HepG2 (cell line): ENCODE measurements around the gene TRERF1. TPM values are rescaled to one million over a fixed set of nuclear protein-coding genes. Genes with fewer than 3 reads are reported as not detected.

Source experiments
- ARID5B ChIP-seq: IDR thresholded peaks from 2 replicates; pipeline ENCODE4 v1.4.0; 2020; ENCODE audit warnings: mild to moderate bottlenecking, missing genetic modification reagents
- CEBPB ChIP-seq: IDR thresholded peaks from 2 replicates; pipeline ENCODE4 v1.6.1; 2011; ENCODE audit warnings: low read depth, low read length, improper control_type of control experiment, borderline replicate concordance
- HIVEP1 ChIP-seq: sonication (generic); formaldehyde crosslinking; IDR thresholded peaks from 2 replicates; pipeline ENCODE4 v1.4.0; 2020; ENCODE audit warnings: mild to moderate bottlenecking, missing genetic modification reagents
- HMG20A ChIP-seq: IDR thresholded peaks from 2 replicates; pipeline ENCODE4 v1.6.1; 2016; ENCODE audit warnings: borderline replicate concordance
- HNRNPH1 ChIP-seq: fragments of 200-400 bp; formaldehyde crosslinking; optimal IDR thresholded peaks from 2 replicates; pipeline ENCODE3; 2017; ENCODE audit warnings: mild to moderate bottlenecking, low read depth, low read length
- KLF15 ChIP-seq: sonication (generic); formaldehyde crosslinking; IDR thresholded peaks from 2 replicates; pipeline ENCODE4 v1.8.1; 2023; ENCODE audit warnings: borderline replicate concordance, mild to moderate bottlenecking, inconsistent platforms, missing genetic modification reagents, mixed read lengths
- MAF1 ChIP-seq: sonication (generic); formaldehyde crosslinking; IDR thresholded peaks from 2 replicates; pipeline ENCODE4 v1.5.0; 2020; ENCODE audit warnings: missing genetic modification reagents, borderline replicate concordance
- MNT ChIP-seq: fragments of 450-650 bp; IDR thresholded peaks from 2 replicates; pipeline ENCODE4 v1.6.1; 2016
- NFATC3 ChIP-seq: sonication (generic); formaldehyde crosslinking; IDR thresholded peaks from 2 replicates; pipeline ENCODE4 v1.5.1; 2020; ENCODE audit warnings: mild to moderate bottlenecking, missing genetic modification reagents
- NFYC ChIP-seq: IDR thresholded peaks from 2 replicates; pipeline ENCODE4 v1.6.1; 2016; ENCODE audit warnings: missing genetic modification reagents, missing compliant biosample characterization
- NKX3-1 ChIP-seq: sonication (generic); formaldehyde crosslinking; IDR thresholded peaks from 2 replicates; pipeline ENCODE4 v1.5.0; 2020; ENCODE audit warnings: missing genetic modification reagents
- RELA ChIP-seq: sonication (generic); formaldehyde crosslinking; IDR thresholded peaks from 2 replicates; pipeline ENCODE4 v1.4.0; 2020; ENCODE audit warnings: missing genetic modification reagents
- SETDB1 ChIP-seq: sonication (generic); formaldehyde crosslinking; IDR thresholded peaks from 2 replicates; pipeline ENCODE4 v1.5.1; 2020; ENCODE audit warnings: missing genetic modification reagents, mild to moderate bottlenecking, borderline replicate concordance
- SP2 ChIP-seq: sonication (generic); formaldehyde crosslinking; IDR thresholded peaks from 2 replicates; pipeline ENCODE4 v1.5.1; 2020; ENCODE audit warnings: mild to moderate bottlenecking, missing genetic modification reagents
- SRSF1 ChIP-seq: fragments of 200-400 bp; formaldehyde crosslinking; optimal IDR thresholded peaks from 2 replicates; pipeline ENCODE3; 2017; ENCODE audit warnings: mild to moderate bottlenecking, low read depth, low read length, moderate library complexity
- SRSF9 ChIP-seq: fragments of 200-400 bp; formaldehyde crosslinking; IDR thresholded peaks from 2 replicates; pipeline ENCODE4 v1.6.1; 2018; ENCODE audit warnings: borderline replicate concordance, mild to moderate bottlenecking, low read depth, low read length; ENCODE audit not compliant: insufficient read depth, poor library complexity, severe bottlenecking
- TCF12 ChIP-seq, 2 experiments: fragments of 450-650 bp in 1 of 2; sonication (generic) in 1 of 2; formaldehyde crosslinking in 1 of 2; IDR thresholded peaks; 2 replicates each; pipeline versions ENCODE4 v1.6.1 to v1.8.0; 2017 to 2022; ENCODE audit warnings: antibody characterized with exemption in 1 of 2, mild to moderate bottlenecking in 1 of 2, missing genetic modification reagents in 1 of 2, moderate library complexity in 1 of 2
- ZNF282 ChIP-seq: fragments of 450-650 bp; IDR thresholded peaks from 2 replicates; pipeline ENCODE4 v1.6.1; 2018; ENCODE audit not compliant: partially characterized antibody
- ZNF768 ChIP-seq: sonication (generic); formaldehyde crosslinking; IDR thresholded peaks from 2 replicates; pipeline ENCODE4 v1.4.0; 2020; ENCODE audit warnings: missing genetic modification reagents
- ZNF772 ChIP-seq: sonication (generic); formaldehyde crosslinking; IDR thresholded peaks from 2 replicates; pipeline ENCODE4 v1.5.0; 2020; ENCODE audit warnings: mild to moderate bottlenecking, missing genetic modification reagents
- polyA plus RNA-seq, 8 experiments: library from polyadenylated mRNA; depleted of rRNA in 3 of 8; stranded (reverse) in 7 of 8; unstranded in 1 of 8; fragments of >200 nt; fragmentation: Illumina TruSeq in 4 of 8; extraction: Trizol in 4 of 8; gene quantifications; 2 replicates each; pipeline versions ENCODE4 v1.2.1 to v1.2.3, GENCODE V29; 2011 to 2016; ENCODE audit warnings: low read depth in 4 of 8, missing spikeins in 1 of 8, mixed read lengths in 1 of 8; ENCODE audit not compliant: insufficient read depth in 1 of 8
- total RNA-seq, 5 experiments: library from RNA; depleted of rRNA; stranded (reverse); fragments of >200 nt; fragmentation: Illumina TruSeq; extraction: Trizol; gene quantifications; 2 replicates each; pipeline ENCODE4 v1.2.3, GENCODE V29; 2016; ENCODE audit warnings: low read depth in 1 of 5
- TF ChIP-seq, protein P1 (sequence below): sonication (generic); formaldehyde crosslinking; IDR thresholded peaks from 2 replicates; pipeline ENCODE4 v1.4.0; 2020; ENCODE audit warnings: missing genetic modification reagents, borderline replicate concordance
- TF ChIP-seq, protein P2 (sequence below): sonication (generic); formaldehyde crosslinking; IDR thresholded peaks from 2 replicates; pipeline ENCODE4 v1.4.0; 2020; ENCODE audit warnings: missing genetic modification reagents

The TRERF1 gene
- total and polyA plus RNA-seq, 2 of the 13 experiments (the other 11 are each of a cell fraction or from before 2014, with no cell fraction given) = 0.02 TPM; not detected in 1

GRCh38 chr6:42452171-42453030, 675 bp upstream of the TRERF1 start (continued):
- TF ChIP-seq MNT = no peak
- no peak for TF ChIP-seq TCF12 (IDR thresholded peaks at IDR 0.05)
- TF ChIP-seq TCF12 (CRISPR knock-in tag; IDR thresholded peaks at IDR 0.05) = no peak
- TF ChIP-seq KLF15 (CRISPR knock-in tag) = peak; percentile 61; the same call in 1 of the 2 replicates
- no peak for TF ChIP-seq HNRNPH1
- no peak for TF ChIP-seq RELA (CRISPR knock-in tag)
- TF ChIP-seq MAF1 = no peak
- TF ChIP-seq NFYC (CRISPR knock-in tag) = no peak
- TF ChIP-seq NFATC3 (CRISPR knock-in tag) = no peak
- TF ChIP-seq HIVEP1 = no peak
- no peak for TF ChIP-seq ZNF772 (CRISPR knock-in tag)
- no peak for TF ChIP-seq HMG20A (CRISPR knock-in tag)
- no peak for TF ChIP-seq SRSF1
- TF ChIP-seq CEBPB = no peak
- TF ChIP-seq, protein P1, sequence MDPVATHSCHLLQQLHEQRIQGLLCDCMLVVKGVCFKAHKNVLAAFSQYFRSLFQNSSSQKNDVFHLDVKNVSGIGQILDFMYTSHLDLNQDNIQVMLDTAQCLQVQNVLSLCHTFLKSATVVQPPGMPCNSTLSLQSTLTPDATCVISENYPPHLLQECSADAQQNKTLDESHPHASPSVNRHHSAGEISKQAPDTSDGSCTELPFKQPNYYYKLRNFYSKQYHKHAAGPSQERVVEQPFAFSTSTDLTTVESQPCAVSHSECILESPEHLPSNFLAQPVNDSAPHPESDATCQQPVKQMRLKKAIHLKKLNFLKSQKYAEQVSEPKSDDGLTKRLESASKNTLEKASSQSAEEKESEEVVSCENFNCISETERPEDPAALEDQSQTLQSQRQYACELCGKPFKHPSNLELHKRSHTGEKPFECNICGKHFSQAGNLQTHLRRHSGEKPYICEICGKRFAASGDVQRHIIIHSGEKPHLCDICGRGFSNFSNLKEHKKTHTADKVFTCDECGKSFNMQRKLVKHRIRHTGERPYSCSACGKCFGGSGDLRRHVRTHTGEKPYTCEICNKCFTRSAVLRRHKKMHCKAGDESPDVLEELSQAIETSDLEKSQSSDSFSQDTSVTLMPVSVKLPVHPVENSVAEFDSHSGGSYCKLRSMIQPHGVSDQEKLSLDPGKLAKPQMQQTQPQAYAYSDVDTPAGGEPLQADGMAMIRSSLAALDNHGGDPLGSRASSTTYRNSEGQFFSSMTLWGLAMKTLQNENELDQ = no peak
- no peak for TF ChIP-seq NKX3-1
- TF ChIP-seq SETDB1 (CRISPR knock-in tag) = no peak
- no peak for TF ChIP-seq SRSF9
- TF ChIP-seq SP2 (CRISPR knock-in tag) = no peak
- TF ChIP-seq, protein P2, sequence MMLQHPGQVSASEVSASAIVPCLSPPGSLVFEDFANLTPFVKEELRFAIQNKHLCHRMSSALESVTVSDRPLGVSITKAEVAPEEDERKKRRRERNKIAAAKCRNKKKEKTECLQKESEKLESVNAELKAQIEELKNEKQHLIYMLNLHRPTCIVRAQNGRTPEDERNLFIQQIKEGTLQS (CRISPR knock-in tag) = no peak
- TF ChIP-seq ZNF768 (CRISPR knock-in tag) = no peak; the same call in 1 of the 2 replicates
- TF ChIP-seq ZNF282 = no peak
- no peak for TF ChIP-seq ARID5B (CRISPR knock-in tag)
